GM18907 (cell line): ENCODE data around the gene LRRIQ4.
A peak's percentile ranks its signal among the peaks of the same experiment; 100 is the strongest.

Experiments
- ATAC-seq: cut with Tn5 transposase; IDR thresholded peaks from one replicate; pipeline ENCODE4 v1.9.1; 2021; ENCODE audit warnings: mild to moderate bottlenecking, moderate library complexity; ENCODE audit not compliant: unreplicated experiment

The LRRIQ4 gene

GRCh38 chr3:169850618-169851017, 37.9 kb downstream of the LRRIQ4 start:
- ATAC-seq, result no peak

GRCh38 chr3:169855514-169855913, 42.8 kb downstream of the LRRIQ4 start:
- ATAC-seq, result no peak

DNA sequence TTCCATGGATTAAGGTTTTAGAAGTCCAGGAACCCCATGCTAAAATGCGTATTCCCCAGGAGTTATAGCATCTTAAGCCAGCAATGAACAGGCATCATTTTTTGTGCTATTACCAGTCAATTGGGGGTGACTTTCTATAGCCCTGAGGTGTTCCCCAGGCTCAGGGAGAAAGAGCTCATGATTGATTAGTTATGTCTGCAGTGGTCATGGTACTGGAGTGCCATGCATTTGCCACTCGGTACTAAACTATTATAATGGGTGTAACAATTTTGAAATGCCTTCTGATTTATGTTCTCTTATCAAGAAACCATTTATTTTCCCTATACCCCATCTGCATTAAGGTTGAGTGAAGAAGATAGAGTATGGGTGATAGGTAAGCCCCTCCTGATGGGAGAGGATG, 45.1 kb downstream of the LRRIQ4 start:
- no peak for ATAC-seq

DNA sequence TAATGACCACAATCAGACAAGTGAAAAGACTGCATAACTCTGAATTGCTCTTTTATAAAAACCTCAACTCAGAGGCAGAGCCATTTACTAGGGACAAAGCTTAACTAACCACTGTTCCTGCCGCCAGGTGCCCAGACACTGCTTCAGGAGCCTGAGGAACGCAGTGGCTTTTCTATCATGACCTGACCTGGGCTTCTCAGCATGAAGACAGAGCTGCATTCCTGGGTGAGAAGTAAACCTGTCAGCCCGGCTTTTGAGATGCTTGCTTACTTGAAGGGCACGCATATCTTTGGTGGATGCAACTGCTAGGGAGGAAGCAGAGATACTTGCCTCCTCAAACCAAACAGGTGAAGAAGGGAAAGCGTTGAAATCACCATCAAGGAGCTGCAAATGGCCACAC, 49.2 kb downstream of the LRRIQ4 start:
- no peak for ATAC-seq

- ATAC-seq, result no peak
Measured at GRCh38 chr3:169863458-169863899, 50.8 kb downstream of the LRRIQ4 start.

DNA sequence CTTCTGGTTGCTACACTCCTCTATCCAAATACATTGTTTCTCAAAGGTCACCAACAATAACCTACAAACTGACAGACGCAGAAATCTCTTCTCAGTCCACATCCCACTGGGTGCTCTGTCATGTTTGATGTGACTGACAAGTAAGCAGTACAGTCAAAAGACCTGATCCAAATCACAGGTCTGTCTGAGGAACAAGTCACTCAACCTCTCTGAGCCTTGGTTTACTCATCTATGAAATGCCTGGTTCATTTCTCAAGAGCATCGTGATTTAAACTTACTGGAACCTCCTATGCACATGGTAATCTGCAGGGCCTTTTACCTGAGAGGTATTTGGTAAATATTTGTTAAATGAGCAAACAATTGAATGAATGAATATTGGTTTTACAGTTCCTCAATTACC, 51.6 kb downstream of the LRRIQ4 start:
- no peak for ATAC-seq

GRCh38 chr3:169865176-169865767, 52.6 kb downstream of the LRRIQ4 start:
- ATAC-seq, result peak; percentile 54

DNA sequence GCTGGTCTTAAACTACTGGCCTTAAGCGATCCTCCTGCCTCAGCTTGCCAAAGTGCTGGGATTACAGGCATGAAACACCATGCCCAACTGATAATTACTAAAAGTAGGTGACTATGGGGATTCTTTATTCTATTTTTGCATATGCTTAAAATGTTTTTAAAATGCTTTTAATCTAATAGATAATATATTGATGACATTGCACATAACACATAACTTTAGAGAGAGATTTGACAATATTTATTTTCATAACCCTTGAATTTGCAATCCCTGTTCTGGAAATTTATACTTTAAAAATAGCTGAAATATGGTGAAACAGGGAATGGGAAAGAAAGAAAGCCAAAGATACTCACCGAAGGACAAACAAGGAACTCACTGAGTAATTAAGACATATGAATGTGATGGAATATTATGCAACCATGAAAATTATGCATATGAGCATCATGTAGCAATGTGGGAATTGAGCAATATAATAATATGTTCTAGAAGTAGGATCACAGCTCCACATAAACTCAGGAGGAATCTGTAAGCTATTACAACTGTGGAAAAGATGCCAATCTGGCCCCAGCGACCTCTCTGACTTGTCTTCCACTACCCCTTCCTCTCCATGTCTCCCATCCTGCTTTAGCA, 55.0 kb downstream of the LRRIQ4 start:
- ATAC-seq, result no peak

GRCh38 chr3:169868369-169868768, 55.7 kb downstream of the LRRIQ4 start:
- ATAC-seq, result no peak

DNA sequence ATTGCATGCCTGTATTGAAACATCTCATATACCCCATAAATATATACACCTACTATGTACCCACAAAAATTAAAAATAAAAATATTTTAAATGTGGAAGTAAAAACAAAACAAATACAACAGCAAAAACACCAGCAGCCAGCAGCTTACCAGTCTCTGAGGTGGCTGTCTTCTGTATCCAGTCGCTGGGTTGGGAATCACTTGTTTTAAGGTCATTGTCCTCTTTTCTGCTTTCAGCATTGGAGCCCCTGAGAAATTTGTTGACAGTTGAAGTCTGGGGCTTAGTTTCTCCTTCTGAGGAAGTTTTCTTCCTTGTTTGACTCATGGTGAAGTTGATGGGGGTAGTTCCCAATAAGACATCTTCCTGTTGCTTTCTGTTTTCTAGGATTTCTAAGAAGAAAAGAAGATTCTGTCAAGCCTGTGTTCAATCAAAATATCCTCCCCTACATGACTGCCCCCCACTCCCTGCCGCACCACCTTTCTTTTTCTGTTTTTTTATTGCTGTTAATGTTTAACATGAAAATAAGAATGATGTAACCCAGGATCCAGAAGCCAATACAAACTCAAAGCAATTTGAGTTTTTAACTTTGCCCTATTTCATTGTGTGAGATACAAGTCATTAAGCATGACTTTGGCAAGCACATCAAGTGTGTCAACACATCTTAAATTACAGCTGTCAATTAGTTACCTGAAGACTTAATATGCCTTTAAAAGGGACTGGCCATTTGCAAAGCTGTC, 57.0 kb downstream of the LRRIQ4 start, which contains the start of gene LRRC31:
LRRC31 (minus strand) TSS at position 452 of the 737 bp plus-strand sequence; CDS start at position 324, 128 bp downstream.
- no peak for ATAC-seq

DNA sequence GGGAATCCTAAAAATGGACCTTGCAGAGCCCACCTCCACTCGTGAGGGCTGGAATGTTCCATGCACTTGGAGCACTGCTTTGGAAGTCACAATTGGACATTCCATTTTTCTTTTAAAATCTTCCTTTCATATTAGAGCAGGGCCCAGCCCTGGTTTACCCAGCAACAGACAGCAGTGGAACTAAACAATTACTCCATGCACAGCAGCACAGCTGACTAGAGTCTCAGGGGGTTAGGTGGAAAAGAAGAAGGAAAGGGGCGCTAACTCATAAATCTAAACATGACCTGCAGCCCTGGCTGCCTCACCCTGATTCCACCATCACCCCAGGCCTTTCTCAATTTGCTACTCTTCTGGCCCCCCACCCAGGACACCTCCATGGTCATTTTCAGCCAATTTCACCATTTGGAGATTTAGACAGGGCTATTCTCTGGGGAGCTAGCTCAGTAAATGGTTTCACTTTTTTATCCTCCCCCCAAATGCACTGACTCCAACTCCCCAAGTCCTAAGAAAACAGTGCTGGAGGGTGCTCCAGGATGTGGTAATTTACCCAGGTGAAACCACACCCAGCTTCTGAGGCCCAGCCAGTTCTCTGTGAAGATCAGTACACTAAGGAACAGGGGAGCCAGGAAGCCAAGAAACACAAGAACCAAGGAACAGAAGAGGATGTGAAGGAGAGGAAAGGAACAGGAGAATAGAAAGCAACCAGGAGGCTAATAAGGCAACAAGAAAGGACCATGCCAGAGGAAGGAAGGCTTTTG, 58.6 kb downstream of the LRRIQ4 start:
- ATAC-seq, result peak; percentile 49

- no peak for ATAC-seq
Measured at GRCh38 chr3:169879013-169879557, 66.4 kb downstream of the LRRIQ4 start.

DNA sequence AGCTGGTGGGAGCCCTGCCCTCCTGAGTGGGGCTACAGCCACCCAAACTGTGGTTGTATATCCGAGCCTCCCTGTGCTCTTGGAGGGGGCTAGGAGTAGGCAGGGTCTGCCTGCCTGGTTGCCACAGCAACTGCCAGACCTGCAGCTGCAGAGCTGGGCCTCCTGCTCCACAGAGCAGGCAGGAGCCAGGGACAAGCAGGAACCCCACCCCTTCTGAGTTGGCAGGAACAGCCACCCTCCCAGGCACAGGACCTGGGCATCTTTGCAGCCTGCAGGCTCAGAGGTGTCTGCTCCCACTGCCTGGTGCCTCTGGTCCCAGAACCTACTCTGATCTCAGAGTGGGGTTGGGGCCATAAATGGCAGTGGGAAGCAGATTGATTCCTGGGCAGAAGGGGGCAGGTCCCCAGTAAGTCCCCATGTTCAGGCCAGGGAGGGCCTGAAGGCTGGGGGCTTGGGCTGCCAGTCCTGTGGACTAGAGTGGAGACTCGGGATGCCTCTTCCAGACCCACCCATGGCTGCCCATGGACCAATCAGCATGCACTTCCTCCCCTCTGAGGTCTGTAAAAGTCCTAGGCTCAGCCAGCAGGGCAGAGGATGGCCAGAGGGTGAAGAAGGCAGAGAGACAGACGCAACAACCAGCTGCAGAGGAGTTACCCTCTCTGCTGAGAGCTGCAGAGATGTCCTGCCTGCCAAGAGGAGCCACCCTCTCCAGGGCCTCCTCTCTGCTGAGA, 67.3 kb downstream of the LRRIQ4 start:
- no peak for ATAC-seq

DNA sequence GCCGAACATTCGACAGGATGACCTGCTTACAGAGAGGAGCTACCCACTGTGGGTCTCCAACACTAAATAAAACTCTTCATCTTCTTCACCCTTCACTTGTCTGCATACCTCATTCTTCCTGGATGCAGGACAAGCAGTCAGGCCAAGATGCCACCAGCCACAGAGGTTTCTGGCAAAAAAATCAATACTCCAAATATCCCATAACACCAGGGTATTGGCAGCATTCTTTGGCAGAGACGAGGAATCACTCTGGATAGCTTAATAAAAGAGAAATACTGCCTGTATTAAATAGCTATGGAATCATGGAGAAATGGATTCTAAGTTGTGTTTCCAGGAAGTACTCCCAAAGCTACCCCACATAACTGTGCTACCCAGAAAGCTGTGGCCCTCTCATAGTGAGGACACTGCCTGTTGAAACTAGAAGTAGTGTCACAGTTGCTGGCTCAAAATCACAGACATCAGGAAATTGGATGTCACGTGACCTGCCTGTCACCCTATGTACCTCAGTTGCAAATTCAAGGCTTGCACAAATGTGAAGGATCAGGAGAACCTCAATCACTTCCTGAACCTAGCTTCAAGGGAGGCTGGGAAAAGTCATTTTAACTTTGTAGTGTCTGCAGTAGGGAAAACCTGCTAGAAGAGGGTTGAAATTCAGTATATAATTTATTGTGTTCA, 68.0 kb downstream of the LRRIQ4 start:
- no peak for ATAC-seq

- no peak for ATAC-seq
Measured at GRCh38 chr3:169886671-169887070, 74.0 kb downstream of the LRRIQ4 start.
